Activated CD4-positive, alpha-beta T cell treated with anti-CD3 and anti-CD28 coated beads, Interleukin-2, amount 50 U/mL, for 48 hours (primary cell): ENCODE measurements around the gene ADAM30.

ENCODE experiments used
- DNase-seq, 2 experiments: peaks; one replicate each; pipeline ENCODE4 v3.0.0-alpha.2; 2020

Gene ADAM30

GRCh38 chr1:119896303-119896702 is at the start of gene ADAM30:
Gene ADAM30, minus strand, starts transcription at chr1:119896515. Its CDS starts 179 bp downstream, at chr1:119896336.
- DNase-seq, result no peak

DNA sequence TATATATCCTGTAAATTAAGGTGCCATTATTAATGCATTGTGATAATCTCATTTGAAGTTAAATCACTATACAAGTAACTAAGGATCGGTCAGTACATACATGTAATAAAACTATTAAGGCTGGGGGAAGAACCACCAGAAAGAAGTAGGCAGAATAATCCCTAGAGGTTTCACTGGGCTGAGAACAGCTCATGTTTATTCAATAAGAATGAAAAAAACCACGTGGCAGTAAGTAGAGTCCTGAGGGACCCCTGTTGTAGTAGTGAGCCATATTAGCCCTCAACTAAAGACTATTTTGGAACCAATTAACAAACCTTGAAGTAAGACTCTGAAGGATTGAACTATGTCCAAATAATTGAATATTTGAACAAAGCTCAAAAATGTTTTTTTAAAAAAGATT is 46.9 kb upstream of the ADAM30 start:
- DNase-seq, result no peak

- no peak for DNase-seq
These were observed 45.1 kb upstream of the ADAM30 start for GRCh38 chr1:119941392-119941791.

DNA sequence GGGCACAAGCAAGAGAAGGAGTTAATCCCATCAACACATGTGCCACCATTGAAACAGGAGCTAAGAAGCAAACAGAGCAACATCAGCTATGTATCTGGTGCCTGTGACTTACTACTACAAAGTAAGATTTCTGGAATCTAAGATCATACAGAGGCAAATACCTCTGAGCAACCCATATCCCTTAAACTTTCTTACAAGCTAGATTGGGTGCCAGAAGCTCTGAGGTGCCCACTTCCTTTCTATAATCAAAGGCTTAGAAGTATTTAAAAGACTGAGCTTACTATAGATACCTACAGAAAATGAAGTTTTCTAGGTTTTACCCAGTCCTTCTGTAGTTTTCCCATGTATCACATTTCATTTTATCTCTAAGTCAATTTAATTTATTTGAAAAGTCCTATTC is 44.4 kb upstream of the ADAM30 start:
- no peak for DNase-seq

GRCh38 chr1:119937198-119937597 is 40.9 kb upstream of the ADAM30 start:
- no peak for DNase-seq

GRCh38 chr1:119935915-119936314 is 39.6 kb upstream of the ADAM30 start:
- no peak for DNase-seq

GRCh38 chr1:119935373-119935772 is 39.1 kb upstream of the ADAM30 start:
- DNase-seq, result no peak

DNA sequence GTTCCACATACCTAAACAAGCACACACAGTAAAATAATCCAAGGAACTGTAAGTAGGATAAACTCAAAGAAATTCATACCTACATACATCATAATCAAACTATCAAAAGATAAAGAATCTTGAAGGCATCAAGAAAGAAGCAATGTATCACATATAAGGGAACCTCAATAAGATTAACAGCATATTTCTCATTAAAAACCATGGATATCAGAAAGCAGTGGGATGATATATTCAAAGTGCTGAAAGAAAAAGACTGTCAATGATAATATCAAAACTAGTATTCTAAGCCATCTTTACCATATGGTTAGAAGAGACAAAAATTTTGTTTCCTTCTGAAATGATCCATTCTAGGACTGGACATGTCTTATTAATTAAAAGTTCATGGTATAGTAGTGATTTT is 37.1 kb upstream of the ADAM30 start:
- no peak for DNase-seq

GRCh38 chr1:119929643-119930315 is 33.5 kb upstream of the ADAM30 start:
- no peak for DNase-seq

- DNase-seq, result no peak
These were observed 30.2 kb upstream of the ADAM30 start for GRCh38 chr1:119926553-119926952.

GRCh38 chr1:119924948-119925898 is 28.9 kb upstream of the ADAM30 start:
- no peak for DNase-seq

DNA sequence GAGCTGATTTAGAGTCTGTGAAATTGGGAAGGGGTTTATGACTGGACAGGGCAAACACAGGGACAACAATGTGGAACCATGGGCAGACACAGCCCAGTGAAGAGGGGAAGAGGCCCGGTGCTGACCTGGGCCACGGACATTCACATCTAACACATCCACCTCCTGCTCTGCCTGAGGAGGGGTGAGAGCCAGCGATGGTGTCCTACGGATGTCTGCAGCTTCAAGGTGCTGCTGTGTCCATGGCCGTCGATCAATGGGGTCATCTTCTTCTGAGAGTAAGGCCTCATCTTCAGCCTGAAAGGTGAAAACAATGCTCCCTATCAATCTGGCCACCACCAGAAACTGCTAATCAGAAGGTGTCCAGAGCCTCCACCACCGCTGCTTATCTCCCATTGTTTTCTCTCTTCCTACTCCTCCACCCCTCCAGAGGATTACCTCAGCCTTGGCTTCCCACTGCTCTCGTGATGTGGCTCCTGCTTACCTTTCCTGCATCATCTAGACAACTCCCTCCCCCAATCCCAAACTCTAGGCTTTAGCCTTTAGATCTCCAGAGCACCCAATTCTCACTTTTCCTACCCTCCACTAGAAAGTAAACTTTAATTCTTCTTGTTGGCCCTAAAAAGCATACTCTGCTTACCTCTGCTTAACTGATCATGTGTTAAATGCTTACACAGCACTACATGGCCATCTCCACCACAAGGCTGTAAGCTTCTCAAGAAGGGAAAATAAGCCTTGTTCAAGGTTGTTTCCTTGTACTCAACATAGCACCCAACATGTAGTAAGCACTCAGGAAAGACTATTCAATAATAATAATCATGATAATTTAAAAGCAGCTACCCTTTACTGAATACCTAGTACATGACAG is 24.0 kb upstream of the ADAM30 start:
- no peak for DNase-seq

- DNase-seq, result no peak
These were observed 22.9 kb upstream of the ADAM30 start for GRCh38 chr1:119919241-119919640.

- no peak for DNase-seq
These were observed 22.0 kb upstream of the ADAM30 start for GRCh38 chr1:119918301-119918700.

DNA sequence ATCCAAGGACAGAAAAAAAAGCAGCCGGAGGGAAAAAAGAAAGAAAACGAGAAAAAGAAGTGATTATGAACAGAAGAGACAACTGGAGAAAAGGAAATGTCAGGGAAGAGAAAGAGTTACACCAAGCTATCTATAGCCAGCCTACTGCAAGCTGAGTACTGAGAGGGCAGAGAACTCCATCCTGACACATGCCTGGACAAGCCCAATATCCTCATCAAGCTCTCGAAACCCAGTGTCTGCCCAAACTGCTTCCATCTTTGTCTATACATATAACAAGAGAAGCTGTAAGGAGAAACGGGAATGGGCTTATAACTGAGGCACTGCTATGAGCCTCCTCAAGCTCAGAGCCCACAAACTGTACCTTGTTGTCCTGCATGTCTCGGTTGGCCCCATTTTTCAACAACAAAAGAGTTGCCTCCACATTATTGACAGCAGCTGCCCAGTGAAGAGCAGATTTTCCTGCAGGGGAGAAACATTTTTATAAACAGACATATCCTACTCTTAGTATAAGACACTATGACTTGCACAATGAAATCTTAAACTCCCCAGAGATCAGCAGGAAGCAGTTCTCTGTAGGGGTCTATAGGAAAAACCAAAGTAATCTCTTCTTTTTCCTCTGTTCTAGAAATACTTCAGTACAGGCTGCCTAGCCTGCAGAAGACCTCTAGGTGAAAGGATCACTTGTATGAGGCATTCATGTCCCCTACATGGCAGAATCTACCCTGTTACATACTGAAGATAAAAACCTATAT is 21.2 kb upstream of the ADAM30 start:
- DNase-seq, result no peak

DNA sequence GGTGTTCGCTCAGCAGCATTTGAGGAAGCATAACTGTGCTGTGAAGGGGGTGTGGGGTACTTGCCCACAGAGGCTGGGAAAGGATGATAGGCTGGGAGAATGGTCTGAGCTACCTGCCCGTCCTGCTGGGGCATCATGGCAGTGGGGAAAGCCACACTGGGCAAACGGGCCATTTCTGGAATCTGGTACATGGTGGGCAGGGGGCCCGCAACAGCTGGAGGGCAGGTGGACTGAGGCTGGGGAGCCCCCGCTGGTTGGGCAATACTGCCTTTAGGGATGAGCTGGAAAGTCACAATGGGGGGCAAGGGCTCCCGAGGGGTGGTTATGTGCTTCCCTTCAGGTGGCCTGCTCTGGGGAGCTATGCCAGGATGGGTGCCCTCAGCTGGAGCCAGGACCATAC is 19.2 kb upstream of the ADAM30 start:
- no peak for DNase-seq

- no peak for DNase-seq
These were observed 17.8 kb upstream of the ADAM30 start for GRCh38 chr1:119914071-119914470.

GRCh38 chr1:119912963-119913362 is 16.6 kb upstream of the ADAM30 start:
- DNase-seq, result no peak

DNA sequence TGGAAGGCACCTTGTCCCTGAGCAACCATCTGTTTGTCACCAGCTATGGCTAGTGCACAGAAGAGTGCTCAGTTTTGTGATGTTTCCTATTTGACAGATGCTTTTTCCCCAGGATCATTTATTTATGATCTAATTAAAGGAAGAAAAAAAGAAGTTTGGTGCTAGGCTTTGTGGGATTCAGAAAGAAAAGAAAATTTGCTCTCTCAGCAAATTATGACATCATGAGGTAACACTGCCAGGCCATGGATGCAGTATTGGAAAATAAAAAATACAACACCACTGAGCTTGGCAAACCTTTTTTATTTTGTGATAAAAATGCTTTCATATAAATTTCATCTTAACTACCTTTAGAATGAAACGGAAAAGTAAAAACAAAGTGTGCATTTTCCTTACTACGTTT is 15.5 kb upstream of the ADAM30 start:
- DNase-seq, result no peak

- no peak for DNase-seq
These were observed 14.3 kb upstream of the ADAM30 start for GRCh38 chr1:119910618-119911017.

DNA sequence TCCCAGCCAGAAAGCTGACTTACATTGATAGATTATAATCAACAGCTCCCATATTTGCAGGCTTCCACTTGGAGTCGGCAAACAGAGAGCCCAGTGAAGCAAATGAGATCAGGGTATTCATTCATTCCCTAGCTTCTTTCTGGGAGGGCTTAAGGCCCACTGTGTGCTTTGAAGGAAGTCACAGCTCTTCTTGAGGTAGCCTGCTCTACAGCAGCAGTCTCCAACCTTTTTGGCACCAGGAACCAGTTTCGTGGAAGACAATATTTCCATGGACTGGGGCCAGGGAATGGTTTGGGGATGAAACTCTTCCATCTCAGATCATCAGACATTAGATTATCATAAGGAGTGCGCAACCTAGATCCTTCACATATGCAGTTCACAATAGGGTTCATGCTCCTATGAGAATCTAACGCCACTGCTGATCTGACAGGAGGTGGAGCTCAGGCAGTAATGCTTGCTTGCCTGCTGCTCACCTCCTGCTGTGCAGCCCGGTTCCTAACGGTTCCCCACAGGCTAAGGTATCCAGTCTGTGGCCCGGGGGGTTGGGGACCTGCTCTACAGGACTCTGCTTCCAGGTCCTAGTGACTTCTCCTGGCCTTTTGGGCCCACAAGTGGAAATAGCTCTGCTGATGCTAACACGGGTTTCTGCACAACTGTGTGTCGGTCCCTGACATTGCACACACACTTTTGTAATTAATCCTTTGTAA is 13.7 kb upstream of the ADAM30 start:
- no peak for DNase-seq

DNA sequence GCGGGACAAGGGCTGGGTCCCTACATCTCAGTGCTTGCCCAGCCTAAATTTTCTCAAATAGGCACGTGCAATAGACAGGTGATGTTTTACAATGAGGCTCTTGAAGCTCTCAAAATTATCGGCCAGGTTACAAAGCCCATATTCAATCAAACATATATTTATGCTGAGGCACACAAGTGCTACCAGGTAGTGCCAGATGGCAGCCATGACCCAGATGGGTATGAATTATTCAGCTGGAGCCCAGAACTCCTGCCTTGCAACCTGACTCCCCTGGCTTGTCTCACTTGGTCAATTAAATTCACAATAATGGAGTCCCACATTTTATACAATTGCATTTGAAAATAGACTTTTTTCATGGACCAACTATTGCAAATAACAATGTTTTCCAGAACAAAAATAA is 12.3 kb upstream of the ADAM30 start:
- no peak for DNase-seq
